HG03469 (cell line): ENCODE data around the gene KIF5C.
"Not testable (repeated sequence)": the region's sequence is repeated elsewhere in the genome, so short reads cannot be mapped to it uniquely, and the experiment has no call there.

Experiments used
- ATAC-seq: cut with Tn5 transposase; IDR thresholded peaks from one replicate; pipeline ENCODE4 v1.9.1; 2021; ENCODE audit warnings: mild to moderate bottlenecking, moderate library complexity, moderate number of reproducible peaks; ENCODE audit not compliant: unreplicated experiment

The KIF5C gene

GRCh38 chr2:148959745-148960144 is 84.7 kb downstream of the KIF5C start:
- ATAC-seq = no peak

GRCh38 chr2:148960483-148960882 is 85.5 kb downstream of the KIF5C start:
- no peak for ATAC-seq

- ATAC-seq = no peak
Observed at GRCh38 chr2:148963461-148963860, 88.4 kb downstream of the KIF5C start.

- peak; percentile 61 for ATAC-seq
Observed at GRCh38 chr2:148965623-148966437, 90.8 kb downstream of the KIF5C start.

GRCh38 chr2:148966438-148966758 is 91.4 kb downstream of the KIF5C start:
- no peak for ATAC-seq

- no peak for ATAC-seq
Observed at GRCh38 chr2:148967056-148967455, 92.0 kb downstream of the KIF5C start.

GRCh38 chr2:148967578-148967977 is 92.6 kb downstream of the KIF5C start:
- no peak for ATAC-seq

- ATAC-seq = no peak
Observed at GRCh38 chr2:148968301-148968700, 93.3 kb downstream of the KIF5C start.

GRCh38 chr2:148968776-148969319 is 93.8 kb downstream of the KIF5C start:
- ATAC-seq = no peak

- ATAC-seq = no peak
Observed at GRCh38 chr2:148969659-148970061, 94.6 kb downstream of the KIF5C start.

GRCh38 chr2:148970385-148970784 is 95.4 kb downstream of the KIF5C start:
- no peak for ATAC-seq

GRCh38 chr2:148971547-148971946 is 96.5 kb downstream of the KIF5C start:
- peak; percentile 81 for ATAC-seq

GRCh38 chr2:148974095-148974494 is 99.1 kb downstream of the KIF5C start:
- no peak for ATAC-seq

- no peak for ATAC-seq
Observed at GRCh38 chr2:148978026-148978685, 103.1 kb downstream of the KIF5C start.

- ATAC-seq = no peak
Observed at GRCh38 chr2:148978706-148979105, 103.7 kb downstream of the KIF5C start.

GRCh38 chr2:148979164-148979918 is 104.3 kb downstream of the KIF5C start:
- ATAC-seq = no peak

- no peak for ATAC-seq
Observed at GRCh38 chr2:148979919-148980277, 104.9 kb downstream of the KIF5C start.

- not testable (repeated sequence) for ATAC-seq
Observed at GRCh38 chr2:148980496-148980895, 105.5 kb downstream of the KIF5C start.

GRCh38 chr2:148981324-148981723 is 106.3 kb downstream of the KIF5C start:
- ATAC-seq = no peak

- no peak for ATAC-seq
Observed at GRCh38 chr2:148981781-148982180, 106.8 kb downstream of the KIF5C start.

- ATAC-seq = no peak
Observed at GRCh38 chr2:148982282-148982681, 107.3 kb downstream of the KIF5C start.

GRCh38 chr2:148983896-148984295 is 108.9 kb downstream of the KIF5C start:
- ATAC-seq = no peak
